ENCODE measurements around the gene TBC1D14. TPM values are rescaled to one million over a fixed set of nuclear protein-coding genes. Genes with fewer than 3 reads are reported as not detected.
"Not testable (repeated sequence)": the region's sequence is repeated elsewhere in the genome, so short reads cannot be mapped to it uniquely, and the experiment has no call there.

The TBC1D14 gene
- total RNA-seq, 2 donors from 2014 or later: 43.2 to 46.6 TPM

- H3K36me3 ChIP-seq: no peaks in the 10 kb centered on the region
- H3K27ac ChIP-seq: no peak overlapping the region
- TF ChIP-seq CTCF (IDR thresholded peaks at IDR 0.05): peak; percentile 41
- intact Hi-C loops (cut with DNase I): loop anchor here (2.0 to 5.0 kb wide), 2 partner anchors 80 to 165 kb away; no protein-coding TSS in a partner anchor
- peak; percentile 75 for DNase-seq
- H3K4me3 ChIP-seq: no peak overlapping the region
- no peak overlapping the region for H3K9ac ChIP-seq (ENCODE audit: low read depth in 2 of 2, low read length in 2 of 2)
- H3K4me1 ChIP-seq: peaks cover 4% of the 10 kb centered on the region
- H3K9me3 ChIP-seq: no peaks in the 10 kb centered on the region
- no peaks in the 10 kb centered on the region for H3K27me3 ChIP-seq
These were observed 1.9 kb upstream of the TBC1D14 start for GRCh38 chr4:6907658-6908191.

DNA sequence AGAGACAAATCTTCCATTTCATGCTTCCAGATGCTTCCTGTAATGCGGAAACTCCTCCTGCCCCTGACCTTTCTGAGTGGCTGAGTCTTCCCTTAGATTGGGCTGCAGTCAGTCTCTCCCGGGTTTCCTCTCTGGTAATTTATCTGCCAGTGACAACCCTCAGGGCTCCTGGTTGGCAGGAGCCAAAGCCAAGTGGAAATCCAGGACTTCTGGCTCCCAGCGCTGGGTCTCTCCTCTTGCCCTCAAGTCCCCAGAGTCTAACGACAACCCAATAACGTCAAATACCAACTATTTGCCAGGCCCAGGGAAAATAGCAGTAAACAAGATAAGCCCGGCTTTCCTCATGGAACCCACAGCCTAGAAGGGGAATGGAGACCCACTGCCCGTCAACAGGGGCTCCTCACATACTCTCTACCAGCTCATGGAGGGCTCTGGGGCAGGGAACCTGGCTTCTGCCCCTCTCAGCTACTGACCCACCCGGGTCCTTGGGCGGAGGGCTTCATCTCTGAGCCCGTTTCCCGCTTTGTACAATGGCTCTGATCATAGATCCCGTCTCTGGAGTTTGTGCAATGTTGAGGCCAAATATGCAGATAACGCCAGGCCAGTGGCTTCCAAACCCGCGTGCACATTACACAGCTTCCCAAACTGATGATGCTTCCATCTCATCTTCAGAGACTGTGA, 1.1 kb upstream of the TBC1D14 start:
- DNase-seq: no peak
- peak overlapping the region; percentile 48 for H3K4me3 ChIP-seq
- H3K27me3 ChIP-seq: no peaks in the 10 kb centered on the region
- peak overlapping the region; percentile 96 for H3K27ac ChIP-seq
- peaks cover 4% of the 10 kb centered on the region for H3K4me1 ChIP-seq
- H3K36me3 ChIP-seq: no peaks in the 10 kb centered on the region
- no peak for TF ChIP-seq CTCF (IDR thresholded peaks at IDR 0.05)
- intact Hi-C loops (cut with DNase I): loop anchor here (5.0 kb wide), 1 partner anchor 79 kb away; no protein-coding TSS in a partner anchor
- no peaks in the 10 kb centered on the region for H3K9me3 ChIP-seq
- peak overlapping the region; percentile 74 to 79 for H3K9ac ChIP-seq (ENCODE audit: low read depth in 2 of 2, low read length in 2 of 2)

- Histone ChIP-seq H3K9ac (ENCODE audit: low read depth in 2 of 2, low read length in 2 of 2) (peak overlapping the region; percentile 80 to 98), H3K9me3 (no peaks in the 10 kb centered on the region), H3K4me3 (peak overlapping the region; percentile 48), H3K36me3 (no peaks in the 10 kb centered on the region), H3K4me1 (peaks cover 4% of the 10 kb centered on the region), H3K27ac (peak overlapping the region; percentile 47), H3K27me3 (no peaks in the 10 kb centered on the region)
- DNase-seq: peak; percentile 45
- TF ChIP-seq CTCF (IDR thresholded peaks at IDR 0.05): no peak
- intact Hi-C loops (cut with DNase I): loop anchor here (5.0 kb wide), 1 partner anchor 77 kb away; no protein-coding TSS in a partner anchor
These were observed 329 bp downstream of the TBC1D14 start for GRCh38 chr4:6909970-6910339.

GRCh38 chr4:6910340-6910959, 824 bp downstream of the TBC1D14 start:
- Histone ChIP-seq H3K9ac (ENCODE audit: low read depth in 2 of 2, low read length in 2 of 2) (peak overlapping the region; percentile 80 to 98), H3K4me1 (peaks cover 6% of the 10 kb centered on the region), H3K4me3 (peak overlapping the region; percentile 48), H3K27ac (peak overlapping the region; percentile 47), H3K27me3 (no peaks in the 10 kb centered on the region), H3K9me3 (no peaks in the 10 kb centered on the region), H3K36me3 (no peaks in the 10 kb centered on the region)
- intact Hi-C loops (cut with DNase I): no loop called here
- peak; percentile 49 for DNase-seq
- no peak for TF ChIP-seq CTCF (IDR thresholded peaks at IDR 0.05)

DNA sequence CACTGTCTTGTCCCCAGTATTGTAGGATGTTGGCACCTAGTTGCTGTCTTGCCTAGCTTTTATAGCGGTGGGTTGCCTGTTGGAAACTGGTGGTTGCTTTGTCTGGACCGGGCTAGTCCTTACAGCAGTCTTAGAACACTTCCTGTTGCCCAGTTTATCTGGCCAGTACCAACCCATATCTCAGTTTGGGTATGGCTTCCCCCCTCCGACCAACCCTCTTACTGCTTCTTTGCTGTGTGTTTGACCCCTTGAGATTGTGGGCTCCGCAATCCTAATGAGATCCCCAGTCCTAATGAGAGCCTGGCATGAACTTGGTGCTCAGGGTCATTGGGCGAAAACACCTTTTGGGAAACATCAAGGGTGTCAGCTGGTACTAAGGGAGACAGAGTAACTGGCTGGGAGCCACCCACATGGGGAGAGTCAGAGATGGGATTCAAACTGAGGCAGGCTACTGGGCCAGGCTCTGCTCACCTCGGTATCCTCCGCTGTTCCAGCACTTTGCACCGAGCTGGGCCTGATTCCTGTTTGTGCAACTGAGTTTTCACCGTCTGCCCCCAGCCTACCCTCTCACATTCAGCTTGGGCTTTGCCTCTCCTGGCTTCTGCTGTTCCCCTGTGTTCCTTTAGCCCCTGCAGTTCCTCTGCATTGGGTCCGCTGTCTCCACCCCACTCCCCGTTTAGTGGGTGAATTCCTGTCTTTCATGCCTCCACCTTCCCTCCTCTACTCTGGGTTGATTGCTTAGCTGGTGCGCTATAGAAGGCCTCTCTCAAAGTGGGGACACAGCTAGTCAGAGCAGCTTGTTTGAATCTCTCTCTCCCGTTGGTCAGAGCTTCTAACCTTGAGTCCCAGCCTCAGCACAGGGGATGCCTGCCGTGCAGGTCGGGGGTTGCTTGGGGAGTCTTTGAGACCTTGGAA, 1.6 kb downstream of the TBC1D14 start:
- Histone ChIP-seq H3K9ac (ENCODE audit: low read depth in 2 of 2, low read length in 2 of 2) (peak overlapping the region; percentile 80 to 98), H3K9me3 (no peaks in the 10 kb centered on the region), H3K36me3 (no peaks in the 10 kb centered on the region), H3K4me1 (peaks cover 11% of the 10 kb centered on the region), H3K4me3 (peak overlapping the region; percentile 48), H3K27me3 (no peaks in the 10 kb centered on the region), H3K27ac (no peak overlapping the region)
- no peak for TF ChIP-seq CTCF (IDR thresholded peaks at IDR 0.05)
- intact Hi-C loops (cut with DNase I): no loop called here
- no peak for DNase-seq

GRCh38 chr4:6911917-6912316, 2.3 kb downstream of the TBC1D14 start:
- H3K4me3 ChIP-seq: not testable (repeated sequence)

More at GRCh38 chr4:6911917-6912316, 2.3 kb downstream of the TBC1D14 start:
- H3K4me1 ChIP-seq: peaks cover 15% of the 10 kb centered on the region
- DNase-seq; intact Hi-C loops (cut with DNase I); H3K27me3 ChIP-seq; H3K27ac ChIP-seq; H3K9me3 ChIP-seq; H3K36me3 ChIP-seq; H3K9ac ChIP-seq (ENCODE audit: low read depth in 2 of 2, low read length in 2 of 2): not testable (repeated sequence)

Measured in colonic mucosa (tissue), 4 donors.